HepG2 (cell line): ENCODE measurements around the gene LGALS4. TPM values are rescaled to one million over a fixed set of nuclear protein-coding genes. Genes with fewer than 3 reads are reported as not detected.
"Not testable (repeated sequence)": the region's sequence is repeated elsewhere in the genome, so short reads cannot be mapped to it uniquely, and the experiment has no call there.

ENCODE experiments used
- ATAC-seq: fragments of 200-7000 bp; cut with Tn5 transposase; 3 replicates; pipeline ENCODE4 v1.9.1; 2020; ENCODE audit warnings: mild to moderate bottlenecking, moderate library complexity
- BruUV-seq: library from RNA; stranded (reverse); fragments of 400-500 nt; replicated peaks from 2 replicates; lab custom pipeline; 2021; lab: Mats Ljungman, UMichigan
- CTCF ChIA-PET: fragments of 300-600 bp; formaldehyde crosslinking; extraction: SDS; loops from one replicate; lab custom pipeline; 2021; ENCODE audit warnings: low total read pairs, inconsistent platforms, low intra/inter-chr PET ratio; lab: Yijun Ruan, JAX
- POLR2A ChIA-PET: fragments of 350-600 bp; sonication (Branson Sonifier 250); formaldehyde crosslinking; loops from one replicate; lab custom pipeline; 2020; ENCODE audit warnings: antibody characterized with exemption, inconsistent platforms; lab: Yijun Ruan, JAX
- DNase-seq: peaks from one replicate; pipeline ENCODE4 v3.0.0-alpha.2; 2015; ENCODE audit warnings: low spot score
- FAIRE-seq: peaks from 3 replicates; lab custom pipeline; 2011; peaks lifted over from hg19 to GRCh38; lab: Jason Lieb, UNC
- H2AFZ ChIP-seq: one replicate; pipeline ENCODE4 v1.6.1; 2011; ENCODE audit warnings: low read length, inconsistent platforms
- H3K27ac ChIP-seq: fragments of 300-600 bp; 3 replicates; pipeline ENCODE4 v1.8.0; 2011; ENCODE audit warnings: mixed run types, mild to moderate bottlenecking, mixed read lengths, low read length, inconsistent platforms; ENCODE audit not compliant: insufficient read depth; ENCODE audit errors: extremely low read length
- H3K27me3 ChIP-seq, 2 experiments: fragments of 200-600 bp in 1 of 2; 2 replicates in 1 of 2; 3 replicates in 1 of 2; pipeline versions ENCODE4 v1.6.0 to v1.8.0; 2011; ENCODE audit warnings: low read length in 2 of 2, mild to moderate bottlenecking in 2 of 2, moderate library complexity in 2 of 2, inconsistent platforms in 1 of 2; ENCODE audit not compliant: insufficient read depth in 2 of 2, control insufficient read depth in 1 of 2
- H3K36me3 ChIP-seq, 2 experiments: fragments of 200-600 bp in 1 of 2; replicated peaks in 1 of 2; 2 replicates in 1 of 2; 3 replicates in 1 of 2; pipeline versions ENCODE4 v1.5.1 to v1.8.0; 2011; ENCODE audit warnings: low read length in 2 of 2, inconsistent platforms in 1 of 2; ENCODE audit not compliant: insufficient read depth in 2 of 2, control insufficient read depth in 1 of 2
- H3K4me1 ChIP-seq: 2 replicates; pipeline ENCODE4 v1.5.1; 2012; ENCODE audit warnings: low read length, inconsistent platforms; ENCODE audit not compliant: insufficient read depth
- H3K4me2 ChIP-seq: 2 replicates; pipeline ENCODE4 v1.6.0; 2011; ENCODE audit warnings: low read depth, low read length, inconsistent platforms
- H3K4me3 ChIP-seq, 3 experiments: fragments of 200-600 bp in 1 of 3; sonication (generic), shearing (Covaris generic) in 1 of 3; replicated peaks in 1 of 3; 2 replicates each; pipeline ENCODE4 v1.5.1; 2011 to 2016; ENCODE audit warnings: low read length in 3 of 3, inconsistent platforms in 2 of 3, low read depth in 2 of 3, mild to moderate bottlenecking in 2 of 3, control low read depth in 1 of 3, mixed read lengths in 1 of 3; ENCODE audit not compliant: insufficient read depth in 1 of 3
- H3K79me2 ChIP-seq: one replicate; pipeline ENCODE4 v1.6.1; 2011; ENCODE audit warnings: low read length, inconsistent platforms; ENCODE audit not compliant: insufficient read depth
- H3K9ac ChIP-seq: 2 replicates; pipeline ENCODE4 v1.6.0; 2011; ENCODE audit warnings: mild to moderate bottlenecking, low read depth, low read length, inconsistent platforms; ENCODE audit not compliant: insufficient read depth
- H3K9me3 ChIP-seq: 2 replicates; pipeline ENCODE4 v1.5.1; 2012; ENCODE audit warnings: mild to moderate bottlenecking, low read length
- H4K20me1 ChIP-seq: 2 replicates; pipeline ENCODE4 v1.6.0; 2011; ENCODE audit warnings: inconsistent platforms, mild to moderate bottlenecking, low read length, moderate library complexity; ENCODE audit not compliant: insufficient read depth
- MLLT10 ChIP-seq: sonication (generic); formaldehyde crosslinking; IDR thresholded peaks from 2 replicates; pipeline ENCODE4 v1.4.0; 2020; ENCODE audit warnings: missing genetic modification reagents
- ZNF652 ChIP-seq: IDR thresholded peaks from 2 replicates; pipeline ENCODE4 v1.6.1; 2016; ENCODE audit warnings: low read depth, borderline replicate concordance
- WGBS: methylation state at CpG from one replicate; pipeline ENCODE4 v1.1.6; 2017; ENCODE audit warnings: low lambda C conversion rate; 5-methylcytosine and 5-hydroxymethylcytosine counted together
- in situ Hi-C: cut with HindIII; loops from 2 replicates; pipeline ENCODE4 v1.10.0; 2017; ENCODE audit warnings: low pct_unique_long_range_greater_than_20kb; ENCODE audit not compliant: extremely low pct_ligation_motif_present
- intact Hi-C: fragments of 100-400 bp; cut with micrococcal nuclease; formaldehyde crosslinking; loops from one replicate; pipeline ENCODE4 v1.10.0; 2022; ENCODE audit not compliant: unreplicated experiment
- polyA plus RNA-seq, 8 experiments: library from polyadenylated mRNA; depleted of rRNA in 3 of 8; stranded (reverse) in 7 of 8; unstranded in 1 of 8; fragments of >200 nt; fragmentation: Illumina TruSeq in 4 of 8; extraction: Trizol in 4 of 8; gene quantifications; 2 replicates each; pipeline versions ENCODE4 v1.2.1 to v1.2.3, GENCODE V29; 2011 to 2016; ENCODE audit warnings: low read depth in 4 of 8, missing spikeins in 1 of 8, mixed read lengths in 1 of 8; ENCODE audit not compliant: insufficient read depth in 1 of 8
- total RNA-seq, 5 experiments: library from RNA; depleted of rRNA; stranded (reverse); fragments of >200 nt; fragmentation: Illumina TruSeq; extraction: Trizol; gene quantifications; 2 replicates each; pipeline ENCODE4 v1.2.3, GENCODE V29; 2016; ENCODE audit warnings: low read depth in 1 of 5
- TF ChIP-seq, protein P1 (sequence below): sonication (generic); formaldehyde crosslinking; IDR thresholded peaks from 2 replicates; pipeline ENCODE4 v1.4.0; 2020; ENCODE audit warnings: missing genetic modification reagents, mild to moderate bottlenecking, borderline replicate concordance
- TF ChIP-seq, protein P2 (sequence below): sonication (generic); formaldehyde crosslinking; IDR thresholded peaks from 2 replicates; pipeline ENCODE4 v1.5.0; 2020; ENCODE audit warnings: mild to moderate bottlenecking, missing genetic modification reagents, moderate library complexity

Gene LGALS4
- total and polyA plus RNA-seq, 2 of the 13 experiments (the other 11 are each of a cell fraction or from before 2014, with no cell fraction given): 0.24 to 0.71 TPM

DNA sequence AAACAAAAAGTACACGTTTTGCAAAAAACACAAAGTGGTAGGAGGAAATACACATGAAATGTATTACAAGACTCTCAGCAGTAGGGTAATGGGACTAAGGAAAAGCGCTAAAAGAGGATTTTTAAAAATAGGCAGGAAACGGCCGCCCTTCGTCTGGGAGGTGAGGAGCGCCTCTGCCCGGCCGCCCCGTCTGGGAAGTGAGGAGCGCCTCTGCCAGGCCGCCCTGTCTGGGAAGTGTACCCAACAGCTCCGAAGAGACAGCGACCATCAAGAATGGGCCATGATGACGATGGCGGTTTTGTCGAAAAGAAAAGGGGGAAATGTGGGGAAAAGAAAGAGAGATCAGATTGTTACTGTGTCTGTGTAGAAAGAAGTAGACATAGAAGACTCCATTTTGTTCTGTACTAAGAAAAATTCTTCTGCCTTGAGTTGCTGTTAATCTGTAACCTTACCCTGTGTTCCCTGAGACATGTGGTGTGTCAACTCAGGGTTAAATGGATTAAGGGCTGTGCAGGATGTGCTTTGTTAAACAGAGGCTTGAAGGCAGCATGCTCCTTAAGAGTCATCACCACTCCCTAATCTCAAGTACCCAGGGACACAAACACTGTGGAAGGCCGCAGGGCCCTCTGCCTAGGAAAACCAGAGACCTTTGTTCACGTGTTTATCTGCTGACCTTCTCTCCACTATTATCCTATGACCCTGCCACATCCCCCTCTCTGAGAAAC lies 5.2 kb downstream of the LGALS4 start:
- H4K20me1 ChIP-seq, DNase-seq, H3K9me3 ChIP-seq, H3K4me2 ChIP-seq, in situ Hi-C loops, BruUV-seq, H3K36me3 ChIP-seq, H3K27me3 ChIP-seq, H3K9ac ChIP-seq, ATAC-seq, FAIRE-seq, H3K27ac ChIP-seq, H3K79me2 ChIP-seq, intact Hi-C loops, CTCF ChIA-PET, H3K4me3 ChIP-seq, H2AFZ ChIP-seq: not testable (repeated sequence)
- POLR2A ChIA-PET: interaction anchor here (1.1 to 1.6 kb wide), 2 partner anchors 12 to 24 kb away, joined by 3 to 4 read pairs; partner anchors contain the start of gene ECH1
- H3K4me1 ChIP-seq: peaks cover 36% of the 10 kb centered on the region
- TF ChIP-seq ZNF652 (CRISPR knock-in tag): peak; percentile 80
- TF ChIP-seq, protein P1, sequence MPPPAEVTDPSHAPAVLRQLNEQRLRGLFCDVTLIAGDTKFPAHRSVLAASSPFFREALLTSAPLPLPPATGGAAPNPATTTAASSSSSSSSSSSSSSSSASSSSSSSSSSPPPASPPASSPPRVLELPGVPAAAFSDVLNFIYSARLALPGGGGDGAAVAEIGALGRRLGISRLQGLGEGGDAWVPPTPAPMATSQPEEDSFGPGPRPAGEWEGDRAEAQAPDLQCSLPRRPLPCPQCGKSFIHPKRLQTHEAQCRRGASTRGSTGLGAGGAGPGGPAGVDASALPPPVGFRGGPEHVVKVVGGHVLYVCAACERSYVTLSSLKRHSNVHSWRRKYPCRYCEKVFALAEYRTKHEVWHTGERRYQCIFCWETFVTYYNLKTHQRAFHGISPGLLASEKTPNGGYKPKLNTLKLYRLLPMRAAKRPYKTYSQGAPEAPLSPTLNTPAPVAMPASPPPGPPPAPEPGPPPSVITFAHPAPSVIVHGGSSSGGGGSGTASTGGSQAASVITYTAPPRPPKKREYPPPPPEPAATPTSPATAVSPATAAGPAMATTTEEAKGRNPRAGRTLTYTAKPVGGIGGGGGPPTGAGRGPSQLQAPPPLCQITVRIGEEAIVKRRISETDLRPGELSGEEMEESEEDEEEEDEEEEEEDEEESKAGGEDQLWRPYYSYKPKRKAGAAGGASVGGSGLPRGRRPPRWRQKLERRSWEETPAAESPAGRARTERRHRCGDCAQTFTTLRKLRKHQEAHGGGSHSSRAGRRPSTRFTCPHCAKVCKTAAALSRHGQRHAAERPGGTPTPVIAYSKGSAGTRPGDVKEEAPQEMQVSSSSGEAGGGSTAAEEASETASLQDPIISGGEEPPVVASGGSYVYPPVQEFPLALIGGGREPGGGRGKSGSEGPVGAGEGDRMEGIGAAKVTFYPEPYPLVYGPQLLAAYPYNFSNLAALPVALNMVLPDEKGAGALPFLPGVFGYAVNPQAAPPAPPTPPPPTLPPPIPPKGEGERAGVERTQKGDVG (CRISPR knock-in tag): 0 out of 2 replicates have a peak, but pooled peaks have one; percentile 41
- 78% methylated on average over 14 of the region's 18 CpGs for WGBS

DNA sequence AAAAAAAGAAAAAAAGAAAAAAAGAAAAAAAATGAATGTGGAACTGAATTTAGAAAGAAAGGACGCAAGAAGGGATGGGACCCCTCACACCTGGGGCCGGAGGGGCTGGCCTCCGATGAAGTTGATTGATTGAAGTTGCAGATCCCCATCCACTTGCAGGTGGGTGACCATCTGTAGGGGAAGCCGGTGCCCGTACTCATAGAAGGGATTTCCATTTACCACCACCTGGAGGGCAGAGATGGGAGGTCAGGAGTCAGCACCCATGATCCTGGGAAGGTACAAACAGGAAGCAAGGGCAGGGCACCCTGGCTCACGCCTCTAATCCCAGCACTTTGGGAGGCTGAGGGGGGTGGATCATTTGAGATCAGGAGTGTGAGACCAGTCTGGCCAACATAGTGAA lies 6.4 kb downstream of the LGALS4 start:
- no TSS peak for BruUV-seq
- Histone ChIP-seq H3K4me1 (peaks cover 25% of the 10 kb centered on the region), H4K20me1 (no peaks in the 10 kb centered on the region), H3K4me2 (no peak overlapping the region), H3K79me2 (no peaks in the 10 kb centered on the region), H3K9me3 (no peaks in the 10 kb centered on the region), H3K27ac (no peak overlapping the region), H3K9ac (no peak overlapping the region), H2AFZ (no peak overlapping the region), H3K27me3 (no peaks in the 10 kb centered on the region), H3K36me3 (no peaks in the 10 kb centered on the region), H3K4me3 (no peak overlapping the region)
- ChIA-PET POLR2A (interaction anchor here (1.6 kb wide), 1 partner anchor 13 kb away, joined by 4 read pairs; no protein-coding TSS in a partner anchor), CTCF (interaction anchor here (0.7 kb wide), 1 partner anchor 76 kb away, joined by 5 read pairs; no protein-coding TSS in a partner anchor)
- 95% methylated on average over 6 of the region's 6 CpGs for WGBS
- intact Hi-C loops: no loop called here
- in situ Hi-C loops: no loop called here
- TF ChIP-seq MLLT10 (CRISPR knock-in tag): no peak
- TF ChIP-seq, protein P2, sequence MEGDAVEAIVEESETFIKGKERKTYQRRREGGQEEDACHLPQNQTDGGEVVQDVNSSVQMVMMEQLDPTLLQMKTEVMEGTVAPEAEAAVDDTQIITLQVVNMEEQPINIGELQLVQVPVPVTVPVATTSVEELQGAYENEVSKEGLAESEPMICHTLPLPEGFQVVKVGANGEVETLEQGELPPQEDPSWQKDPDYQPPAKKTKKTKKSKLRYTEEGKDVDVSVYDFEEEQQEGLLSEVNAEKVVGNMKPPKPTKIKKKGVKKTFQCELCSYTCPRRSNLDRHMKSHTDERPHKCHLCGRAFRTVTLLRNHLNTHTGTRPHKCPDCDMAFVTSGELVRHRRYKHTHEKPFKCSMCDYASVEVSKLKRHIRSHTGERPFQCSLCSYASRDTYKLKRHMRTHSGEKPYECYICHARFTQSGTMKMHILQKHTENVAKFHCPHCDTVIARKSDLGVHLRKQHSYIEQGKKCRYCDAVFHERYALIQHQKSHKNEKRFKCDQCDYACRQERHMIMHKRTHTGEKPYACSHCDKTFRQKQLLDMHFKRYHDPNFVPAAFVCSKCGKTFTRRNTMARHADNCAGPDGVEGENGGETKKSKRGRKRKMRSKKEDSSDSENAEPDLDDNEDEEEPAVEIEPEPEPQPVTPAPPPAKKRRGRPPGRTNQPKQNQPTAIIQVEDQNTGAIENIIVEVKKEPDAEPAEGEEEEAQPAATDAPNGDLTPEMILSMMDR (CRISPR knock-in tag): 0 out of 2 replicates have a peak, but pooled peaks have one; percentile 9
- FAIRE-seq (no peak), ATAC-seq (peak; percentile 55; the same call in 2 of the 3 replicates), DNase-seq (no peak)
